ENCODE data around the gene CDHR3. TPM values are rescaled to one million over a fixed set of nuclear protein-coding genes. Genes with fewer than 3 reads are reported as not detected.

The CDHR3 gene
- 4.3 TPM for polyA plus RNA-seq (2013, experiment 1 of 2)
- 4.9 TPM for polyA plus RNA-seq (2013, experiment 2 of 2)

- Histone ChIP-seq H3K79me1 (ENCODE audit: low read length) (no peaks in the 10 kb centered on the region), H3K4me2 (ENCODE audit: low read length) (no peak within 1 kb of the TSS), H4K5ac (ENCODE audit: low read length) (no peak within 1 kb of the TSS), H2BK15ac (replicated peaks; ENCODE audit: low read depth) (no peak within 1 kb of the TSS), H3K18ac (ENCODE audit: low read length) (no peak within 1 kb of the TSS), H3K23ac (ENCODE audit: low read length) (peak within 1 kb of the TSS; percentile 74), H2BK120ac (ENCODE audit: low read depth, low read length) (no peak within 1 kb of the TSS), H3K27me3 (ENCODE audit: insufficient read depth, low read length, poor library complexity) (no peaks in the 10 kb centered on the region), H3K4ac (ENCODE audit: low read depth, low read length) (no peak within 1 kb of the TSS), H3K9ac (ENCODE audit: low read length) (no peak within 1 kb of the TSS), H3K79me2 (ENCODE audit: control insufficient read depth, insufficient read depth, low read length) (no peaks in the 10 kb centered on the region), H3K36me3 (ENCODE audit: control insufficient read depth, insufficient read depth, low read length) (no peaks in the 10 kb centered on the region), H2AK5ac (ENCODE audit: low read length) (peak within 1 kb of the TSS; percentile 91), H3K56ac (ENCODE audit: low read length) (peak within 1 kb of the TSS; percentile 59), H3K4me3 (ENCODE audit: low read length) (no peak within 1 kb of the TSS), H3K4me1 (ENCODE audit: control insufficient read depth, low read depth, low read length) (peaks cover 9% of the 10 kb centered on the region), H4K8ac (ENCODE audit: low read depth, low read length) (no peak within 1 kb of the TSS), H3K27ac (ENCODE audit: low read depth, low read length) (peak within 1 kb of the TSS; percentile 32), H2BK5ac (ENCODE audit: low read length) (peak within 1 kb of the TSS; percentile 81)
- DNase-seq = peak; percentile 97
- no CpG with 5 or more reads among the region's 4 CpGs for WGBS (ENCODE audit: extremely low coverage, insufficient coverage, low lambda C conversion rate)
These were observed at the start of gene CDHR3 for GRCh38 chr7:105963038-105963667. Gene CDHR3, plus strand, starts transcription at chr7:105963264. Its CDS starts 55 bp downstream, at chr7:105963319.

GRCh38 chr7:105913947-105914346, 49.1 kb upstream of the CDHR3 start:
- Histone ChIP-seq H4K8ac (ENCODE audit: low read depth, low read length) (no peak overlapping the region), H3K27me3 (ENCODE audit: insufficient read depth, low read length, poor library complexity) (no peaks in the 10 kb centered on the region), H2BK5ac (ENCODE audit: low read length) (no peak overlapping the region), H3K18ac (ENCODE audit: low read length) (no peak overlapping the region), H3K9ac (ENCODE audit: low read length) (no peak overlapping the region), H4K5ac (ENCODE audit: low read length) (no peak overlapping the region), H3K79me2 (ENCODE audit: control insufficient read depth, insufficient read depth, low read length) (no peaks in the 10 kb centered on the region), H3K4me1 (ENCODE audit: control insufficient read depth, low read depth, low read length) (no peaks in the 10 kb centered on the region), H3K56ac (ENCODE audit: low read length) (no peak overlapping the region), H3K79me1 (ENCODE audit: low read length) (peaks cover under 1% of the 10 kb centered on the region), H2BK15ac (replicated peaks; ENCODE audit: low read depth) (no peak overlapping the region), H3K36me3 (ENCODE audit: control insufficient read depth, insufficient read depth, low read length) (no peaks in the 10 kb centered on the region), H3K4me3 (ENCODE audit: low read length) (no peak overlapping the region), H2AK5ac (ENCODE audit: low read length) (no peak overlapping the region), H3K4me2 (ENCODE audit: low read length) (no peak overlapping the region), H3K23ac (ENCODE audit: low read length) (no peak overlapping the region), H3K4ac (ENCODE audit: low read depth, low read length) (no peak overlapping the region), H3K27ac (ENCODE audit: low read depth, low read length) (no peak overlapping the region), H2BK120ac (ENCODE audit: low read depth, low read length) (no peak overlapping the region)
- WGBS (ENCODE audit: extremely low coverage, insufficient coverage, low lambda C conversion rate) = no CpG with 5 or more reads among the region's 3 CpGs
- no peak for DNase-seq

DNA sequence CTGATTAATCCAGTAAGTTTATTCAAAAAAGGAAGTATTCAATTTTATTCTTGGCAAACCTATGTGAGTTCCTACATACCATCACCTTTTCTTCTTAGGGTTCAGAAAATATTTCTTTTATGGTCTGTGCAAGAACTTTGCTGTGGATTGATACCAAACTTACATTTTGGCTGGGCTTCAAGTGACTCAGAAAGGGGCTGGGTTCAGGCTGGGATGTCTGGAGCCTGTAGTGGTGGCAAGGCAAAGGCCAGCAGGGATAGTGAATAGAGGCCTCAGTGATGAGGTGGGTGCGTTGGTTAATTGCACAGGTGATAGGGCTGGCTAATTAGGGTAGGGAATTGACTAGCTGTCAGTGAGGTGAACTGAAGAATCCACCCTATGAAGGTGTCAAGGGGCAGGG, 46.5 kb upstream of the CDHR3 start:
- Histone ChIP-seq H3K18ac (ENCODE audit: low read length) (no peak overlapping the region), H3K4me1 (ENCODE audit: control insufficient read depth, low read depth, low read length) (no peaks in the 10 kb centered on the region), H3K56ac (ENCODE audit: low read length) (no peak overlapping the region), H3K23ac (ENCODE audit: low read length) (no peak overlapping the region), H2AK5ac (ENCODE audit: low read length) (no peak overlapping the region), H3K27me3 (ENCODE audit: insufficient read depth, low read length, poor library complexity) (no peaks in the 10 kb centered on the region), H3K9ac (ENCODE audit: low read length) (no peak overlapping the region), H4K5ac (ENCODE audit: low read length) (no peak overlapping the region), H2BK120ac (ENCODE audit: low read depth, low read length) (no peak overlapping the region), H3K79me2 (ENCODE audit: control insufficient read depth, insufficient read depth, low read length) (no peaks in the 10 kb centered on the region), H3K27ac (ENCODE audit: low read depth, low read length) (no peak overlapping the region), H2BK15ac (replicated peaks; ENCODE audit: low read depth) (no peak overlapping the region), H3K79me1 (ENCODE audit: low read length) (no peaks in the 10 kb centered on the region), H2BK5ac (ENCODE audit: low read length) (no peak overlapping the region), H3K36me3 (ENCODE audit: control insufficient read depth, insufficient read depth, low read length) (peaks cover 1% of the 10 kb centered on the region), H3K4me2 (ENCODE audit: low read length) (no peak overlapping the region), H4K8ac (ENCODE audit: low read depth, low read length) (no peak overlapping the region), H3K4me3 (ENCODE audit: low read length) (no peak overlapping the region), H3K4ac (ENCODE audit: low read depth, low read length) (no peak overlapping the region)
- DNase-seq = no peak
- no CpG with 5 or more reads among the region's 1 CpG for WGBS (ENCODE audit: extremely low coverage, insufficient coverage, low lambda C conversion rate)

GRCh38 chr7:105917659-105918058, 45.4 kb upstream of the CDHR3 start:
- H3K27me3 ChIP-seq (ENCODE audit: insufficient read depth, low read length, poor library complexity) = no peaks in the 10 kb centered on the region
- H3K4ac ChIP-seq (ENCODE audit: low read depth, low read length) = no peak overlapping the region
- no peaks in the 10 kb centered on the region for H3K79me2 ChIP-seq (ENCODE audit: control insufficient read depth, insufficient read depth, low read length)
- H3K36me3 ChIP-seq (ENCODE audit: control insufficient read depth, insufficient read depth, low read length) = peaks cover 1% of the 10 kb centered on the region
- no peak overlapping the region for H3K23ac ChIP-seq (ENCODE audit: low read length)
- no peaks in the 10 kb centered on the region for H3K79me1 ChIP-seq (ENCODE audit: low read length)
- no peak overlapping the region for H2AK5ac ChIP-seq (ENCODE audit: low read length)
- no CpG with 5 or more reads among the region's 2 CpGs for WGBS (ENCODE audit: extremely low coverage, insufficient coverage, low lambda C conversion rate)
- no peak overlapping the region for H2BK5ac ChIP-seq (ENCODE audit: low read length)
- H2BK120ac ChIP-seq (ENCODE audit: low read depth, low read length) = no peak overlapping the region
- H3K4me2 ChIP-seq (ENCODE audit: low read length) = no peak overlapping the region
- no peak overlapping the region for H3K56ac ChIP-seq (ENCODE audit: low read length)
- H3K27ac ChIP-seq (ENCODE audit: low read depth, low read length) = no peak overlapping the region
- no peak overlapping the region for H3K4me3 ChIP-seq (ENCODE audit: low read length)
- DNase-seq = no peak
- no peak overlapping the region for H2BK15ac ChIP-seq (replicated peaks; ENCODE audit: low read depth)
- no peak overlapping the region for H3K18ac ChIP-seq (ENCODE audit: low read length)
- H4K5ac ChIP-seq (ENCODE audit: low read length) = no peak overlapping the region
- no peak overlapping the region for H4K8ac ChIP-seq (ENCODE audit: low read depth, low read length)
- H3K4me1 ChIP-seq (ENCODE audit: control insufficient read depth, low read depth, low read length) = no peaks in the 10 kb centered on the region
- no peak overlapping the region for H3K9ac ChIP-seq (ENCODE audit: low read length)

DNA sequence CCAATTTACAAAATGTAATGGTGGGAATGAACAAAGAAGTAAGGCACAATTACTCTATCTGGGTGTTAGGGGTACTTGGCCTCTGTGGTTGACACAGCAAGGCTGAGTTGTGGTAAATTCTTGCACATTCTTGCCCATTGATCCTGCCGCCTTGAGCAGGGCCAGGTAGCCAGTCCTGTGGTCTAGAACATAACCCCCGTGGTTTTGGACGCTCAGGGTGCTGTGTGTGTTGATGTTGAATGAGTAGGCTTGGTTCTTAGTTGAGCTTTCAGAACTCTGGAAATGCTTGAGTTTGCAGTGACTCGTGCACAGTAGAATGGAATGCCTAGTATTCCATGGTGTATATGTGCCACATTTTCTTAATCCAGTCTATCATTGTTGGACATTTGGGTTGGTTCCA, 42.3 kb upstream of the CDHR3 start:
- Histone ChIP-seq H3K79me2 (ENCODE audit: control insufficient read depth, insufficient read depth, low read length) (no peaks in the 10 kb centered on the region), H3K4me2 (ENCODE audit: low read length) (no peak overlapping the region), H3K79me1 (ENCODE audit: low read length) (no peaks in the 10 kb centered on the region), H3K27ac (ENCODE audit: low read depth, low read length) (no peak overlapping the region), H4K5ac (ENCODE audit: low read length) (no peak overlapping the region), H3K4me3 (ENCODE audit: low read length) (no peak overlapping the region), H2BK120ac (ENCODE audit: low read depth, low read length) (no peak overlapping the region), H3K36me3 (ENCODE audit: control insufficient read depth, insufficient read depth, low read length) (peaks cover 1% of the 10 kb centered on the region), H3K9ac (ENCODE audit: low read length) (no peak overlapping the region), H2BK15ac (replicated peaks; ENCODE audit: low read depth) (no peak overlapping the region), H2BK5ac (ENCODE audit: low read length) (no peak overlapping the region), H3K27me3 (ENCODE audit: insufficient read depth, low read length, poor library complexity) (no peaks in the 10 kb centered on the region), H3K56ac (ENCODE audit: low read length) (no peak overlapping the region), H3K18ac (ENCODE audit: low read length) (no peak overlapping the region), H3K23ac (ENCODE audit: low read length) (no peak overlapping the region), H4K8ac (ENCODE audit: low read depth, low read length) (no peak overlapping the region), H3K4me1 (ENCODE audit: control insufficient read depth, low read depth, low read length) (no peaks in the 10 kb centered on the region), H2AK5ac (ENCODE audit: low read length) (no peak overlapping the region), H3K4ac (ENCODE audit: low read depth, low read length) (no peak overlapping the region)
- DNase-seq = no peak
- WGBS (ENCODE audit: extremely low coverage, insufficient coverage, low lambda C conversion rate) = no CpG with 5 or more reads among the region's 4 CpGs

GRCh38 chr7:105924945-105925344, 38.1 kb upstream of the CDHR3 start:
- Histone ChIP-seq H2BK15ac (replicated peaks; ENCODE audit: low read depth) (no peak overlapping the region), H3K56ac (ENCODE audit: low read length) (no peak overlapping the region), H3K4ac (ENCODE audit: low read depth, low read length) (no peak overlapping the region), H3K36me3 (ENCODE audit: control insufficient read depth, insufficient read depth, low read length) (no peaks in the 10 kb centered on the region), H3K23ac (ENCODE audit: low read length) (no peak overlapping the region), H3K79me1 (ENCODE audit: low read length) (no peaks in the 10 kb centered on the region), H2BK120ac (ENCODE audit: low read depth, low read length) (no peak overlapping the region), H2AK5ac (ENCODE audit: low read length) (no peak overlapping the region), H3K4me3 (ENCODE audit: low read length) (no peak overlapping the region), H3K27ac (ENCODE audit: low read depth, low read length) (no peak overlapping the region), H4K5ac (ENCODE audit: low read length) (no peak overlapping the region), H3K9ac (ENCODE audit: low read length) (no peak overlapping the region), H3K18ac (ENCODE audit: low read length) (no peak overlapping the region), H2BK5ac (ENCODE audit: low read length) (no peak overlapping the region), H3K79me2 (ENCODE audit: control insufficient read depth, insufficient read depth, low read length) (no peaks in the 10 kb centered on the region), H3K27me3 (ENCODE audit: insufficient read depth, low read length, poor library complexity) (no peaks in the 10 kb centered on the region), H3K4me1 (ENCODE audit: control insufficient read depth, low read depth, low read length) (no peaks in the 10 kb centered on the region), H4K8ac (ENCODE audit: low read depth, low read length) (no peak overlapping the region), H3K4me2 (ENCODE audit: low read length) (no peak overlapping the region)
- no peak for DNase-seq
- no CpG with 5 or more reads among the region's 1 CpG for WGBS (ENCODE audit: extremely low coverage, insufficient coverage, low lambda C conversion rate)
